ENCODE data around the gene DAGLA.

The DAGLA gene

GRCh38 chr11:61793829-61794204, 113.6 kb downstream of the DAGLA start:
- TF ChIP-seq CTCF (IDR thresholded peaks at IDR 0.05; ENCODE audit: low read length) (no peak), EZH2 (IDR thresholded peaks at IDR 0.05; ENCODE audit: borderline replicate concordance, low read length) (no peak)
- Histone ChIP-seq H3K9ac (ENCODE audit: low read length) (peak overlapping the region; percentile 81), H3K79me2 (ENCODE audit: insufficient read depth, low read length) (peaks cover 50% of the 10 kb centered on the region), H3F3A (ENCODE audit: insufficient read depth, low read length) (peaks cover 4% of the 10 kb centered on the region; the same call in 1 of the 2 replicates), H3K27ac (ENCODE audit: low read depth, low read length, poor library complexity, severe bottlenecking) (peak overlapping the region; percentile 83), H3K4me1 (ENCODE audit: insufficient read depth, low read length, severe bottlenecking) (peaks cover 51% of the 10 kb centered on the region), H3K9me3 (ENCODE audit: low read length) (no peaks in the 10 kb centered on the region), H3K4me3 (ENCODE audit: low read depth, low read length, poor library complexity, severe bottlenecking) (peak overlapping the region; percentile 95), H4K20me1 (ENCODE audit: insufficient read depth, low read length) (no peaks in the 10 kb centered on the region), H3K27me3 (ENCODE audit: insufficient read depth, low read length) (no peaks in the 10 kb centered on the region), H3K4me2 (ENCODE audit: low read length) (peak overlapping the region; percentile 67), H2AFZ (ENCODE audit: low read length) (no peak overlapping the region), H3K9me2 (ENCODE audit: low read depth, low read length) (no peaks in the 10 kb centered on the region), H3K36me3 (ENCODE audit: insufficient read depth, low read length) (peaks cover 58% of the 10 kb centered on the region)

- Histone ChIP-seq H3F3A (ENCODE audit: insufficient read depth, low read length) (peaks cover 4% of the 10 kb centered on the region; the same call in 1 of the 2 replicates), H4K20me1 (ENCODE audit: insufficient read depth, low read length) (no peaks in the 10 kb centered on the region), H3K9me3 (ENCODE audit: low read length) (no peaks in the 10 kb centered on the region), H3K79me2 (ENCODE audit: insufficient read depth, low read length) (peaks cover 50% of the 10 kb centered on the region), H3K9ac (ENCODE audit: low read length) (peak overlapping the region; percentile 35; the same call in 1 of the 2 replicates), H3K4me3 (ENCODE audit: low read depth, low read length, poor library complexity, severe bottlenecking) (peak overlapping the region; percentile 37), H3K27me3 (ENCODE audit: insufficient read depth, low read length) (no peaks in the 10 kb centered on the region), H2AFZ (ENCODE audit: low read length) (no peak overlapping the region), H3K4me1 (ENCODE audit: insufficient read depth, low read length, severe bottlenecking) (peaks cover 57% of the 10 kb centered on the region), H3K4me2 (ENCODE audit: low read length) (peak overlapping the region; percentile 45), H3K9me2 (ENCODE audit: low read depth, low read length) (no peaks in the 10 kb centered on the region), H3K27ac (ENCODE audit: low read depth, low read length, poor library complexity, severe bottlenecking) (no peak overlapping the region), H3K36me3 (ENCODE audit: insufficient read depth, low read length) (peaks cover 58% of the 10 kb centered on the region)
- TF ChIP-seq CTCF (IDR thresholded peaks at IDR 0.05; ENCODE audit: low read length) (no peak), EZH2 (IDR thresholded peaks at IDR 0.05; ENCODE audit: borderline replicate concordance, low read length) (no peak)
Measured at GRCh38 chr11:61794579-61794978, 114.4 kb downstream of the DAGLA start.

- H3K9ac ChIP-seq (ENCODE audit: low read length), result peak overlapping the region; percentile 35; the same call in 1 of the 2 replicates
- no peaks in the 10 kb centered on the region for H3K27me3 ChIP-seq (ENCODE audit: insufficient read depth, low read length)
- no peaks in the 10 kb centered on the region for H3K9me2 ChIP-seq (ENCODE audit: low read depth, low read length)
- H3K36me3 ChIP-seq (ENCODE audit: insufficient read depth, low read length), result peaks cover 54% of the 10 kb centered on the region
- no peaks in the 10 kb centered on the region for H3K9me3 ChIP-seq (ENCODE audit: low read length)
- H3K79me2 ChIP-seq (ENCODE audit: insufficient read depth, low read length), result peaks cover 50% of the 10 kb centered on the region
- TF ChIP-seq CTCF (IDR thresholded peaks at IDR 0.05; ENCODE audit: low read length) (no peak), EZH2 (IDR thresholded peaks at IDR 0.05; ENCODE audit: borderline replicate concordance, low read length) (no peak)
- no peaks in the 10 kb centered on the region for H4K20me1 ChIP-seq (ENCODE audit: insufficient read depth, low read length)
- H3K4me1 ChIP-seq (ENCODE audit: insufficient read depth, low read length, severe bottlenecking), result peaks cover 59% of the 10 kb centered on the region
- peak overlapping the region; percentile 37 for H3K4me3 ChIP-seq (ENCODE audit: low read depth, low read length, poor library complexity, severe bottlenecking)
- H3F3A ChIP-seq (ENCODE audit: insufficient read depth, low read length), result peaks cover 4% of the 10 kb centered on the region; the same call in 1 of the 2 replicates
- no peak overlapping the region for H3K27ac ChIP-seq (ENCODE audit: low read depth, low read length, poor library complexity, severe bottlenecking)
- H2AFZ ChIP-seq (ENCODE audit: low read length), result no peak overlapping the region
- peak overlapping the region; percentile 45; the same call in 1 of the 2 replicates for H3K4me2 ChIP-seq (ENCODE audit: low read length)
Measured at GRCh38 chr11:61795459-61795858, 115.3 kb downstream of the DAGLA start.

All from OCI-LY1 (cell line).